ENCODE data around the gene BAHCC1. TPM values are rescaled to one million over a fixed set of nuclear protein-coding genes. Genes with fewer than 3 reads are reported as not detected.

Gene BAHCC1
- total RNA-seq, 1 donor from 2014 or later: 22.7 TPM

GRCh38 chr17:81468111-81468769 lies 73.0 kb downstream of the BAHCC1 start:
- Mint-ChIP-seq H3K36me3 (ENCODE audit: low read depth) (peaks cover 4% of the 10 kb centered on the region), H3K4me3 (ENCODE audit: unreplicated experiment) (no peak overlapping the region), H3K4me1 (ENCODE audit: low read depth) (peaks cover 5% of the 10 kb centered on the region), H3K27ac (ENCODE audit: unreplicated experiment) (no peak overlapping the region), H3K9me3 (ENCODE audit: low read depth) (no peaks in the 10 kb centered on the region), H3K27me3 (ENCODE audit: low read depth) (no peaks in the 10 kb centered on the region)
- no peak for TF ChIP-seq CTCF (IDR thresholded peaks at IDR 0.05)
- DNase-seq (ENCODE audit: low spot score): no peak

- TF ChIP-seq CTCF (IDR thresholded peaks at IDR 0.05): no peak
- H3K4me3 Mint-ChIP-seq (ENCODE audit: unreplicated experiment): no peak overlapping the region
- H3K9me3 Mint-ChIP-seq (ENCODE audit: low read depth): no peaks in the 10 kb centered on the region
- H3K27ac Mint-ChIP-seq (ENCODE audit: unreplicated experiment): no peak overlapping the region
- peaks cover under 1% of the 10 kb centered on the region for H3K27me3 Mint-ChIP-seq (ENCODE audit: low read depth)
- no peak for DNase-seq (ENCODE audit: low spot score)
- H3K36me3 Mint-ChIP-seq (ENCODE audit: low read depth): peaks cover 5% of the 10 kb centered on the region
- peaks cover 6% of the 10 kb centered on the region for H3K4me1 Mint-ChIP-seq (ENCODE audit: low read depth)
Measured at GRCh38 chr17:81468770-81469121, 73.5 kb downstream of the BAHCC1 start.

- TF ChIP-seq CTCF (IDR thresholded peaks at IDR 0.05): no peak
Measured at GRCh38 chr17:81469266-81469665, 74.0 kb downstream of the BAHCC1 start.

GRCh38 chr17:81470270-81470943 lies 75.2 kb downstream of the BAHCC1 start:
- Mint-ChIP-seq H3K4me3 (ENCODE audit: unreplicated experiment) (no peak overlapping the region), H3K27ac (ENCODE audit: unreplicated experiment) (no peak overlapping the region), H3K36me3 (ENCODE audit: low read depth) (peaks cover 3% of the 10 kb centered on the region), H3K4me1 (ENCODE audit: low read depth) (peaks cover 7% of the 10 kb centered on the region), H3K9me3 (ENCODE audit: low read depth) (no peaks in the 10 kb centered on the region), H3K27me3 (ENCODE audit: low read depth) (peaks cover 2% of the 10 kb centered on the region)
- DNase-seq (ENCODE audit: low spot score): no peak
- no peak for TF ChIP-seq CTCF (IDR thresholded peaks at IDR 0.05)

More at GRCh38 chr17:81469266-81469665, 74.0 kb downstream of the BAHCC1 start:
- Mint-ChIP-seq H3K4me1 (ENCODE audit: low read depth) (peaks cover 7% of the 10 kb centered on the region), H3K27me3 (ENCODE audit: low read depth) (peaks cover 2% of the 10 kb centered on the region), H3K27ac (ENCODE audit: unreplicated experiment) (no peak overlapping the region), H3K9me3 (ENCODE audit: low read depth) (no peaks in the 10 kb centered on the region), H3K4me3 (ENCODE audit: unreplicated experiment) (no peak overlapping the region), H3K36me3 (ENCODE audit: low read depth) (peaks cover 3% of the 10 kb centered on the region)
- no peak for DNase-seq (ENCODE audit: low spot score)

GRCh38 chr17:81470944-81471817 lies 75.9 kb downstream of the BAHCC1 start:
- H3K27ac Mint-ChIP-seq (ENCODE audit: unreplicated experiment): no peak overlapping the region
- TF ChIP-seq CTCF (IDR thresholded peaks at IDR 0.05): no peak
- H3K4me1 Mint-ChIP-seq (ENCODE audit: low read depth): peaks cover 7% of the 10 kb centered on the region
- DNase-seq (ENCODE audit: low spot score): no peak
- H3K9me3 Mint-ChIP-seq (ENCODE audit: low read depth): no peaks in the 10 kb centered on the region
- H3K36me3 Mint-ChIP-seq (ENCODE audit: low read depth): peaks cover 2% of the 10 kb centered on the region
- peaks cover 2% of the 10 kb centered on the region for H3K27me3 Mint-ChIP-seq (ENCODE audit: low read depth)
- no peak overlapping the region for H3K4me3 Mint-ChIP-seq (ENCODE audit: unreplicated experiment)

Data from chondrocyte (in vitro differentiated cells).